Left lung (tissue), 10 donors: ENCODE results near the gene HESX1. TPM values are rescaled to one million over a fixed set of nuclear protein-coding genes. Genes with fewer than 3 reads are reported as not detected.

Experiments
- ATAC-seq: fragments of 200-7000 bp; cut with Tn5 transposase; one replicate; pipeline ENCODE4 v1.9.1; 2020; ENCODE audit warnings: moderate library complexity
- DNase-seq, 4 donors: peaks; one replicate each; pipeline ENCODE4 v3.0.0-alpha.2; 2013 to 2020
- H3K27ac ChIP-seq, 2 donors: fragments of 200-600 bp; sonication (generic) in 1 of 2; one replicate each; pipeline versions ENCODE4 v1.5.0 to v1.8.0; 2020 to 2021
- H3K27me3 ChIP-seq, 2 donors: fragments of 200-600 bp; sonication (generic) in 1 of 2; one replicate each; pipeline versions ENCODE4 v1.5.0 to v1.8.0; 2020 to 2021
- H3K36me3 ChIP-seq, 2 donors: fragments of 200-600 bp; sonication (generic) in 1 of 2; one replicate each; pipeline versions ENCODE4 v1.5.0 to v1.8.0; 2020 to 2021
- H3K4me1 ChIP-seq, 2 donors: fragments of 200-600 bp; one replicate each; pipeline ENCODE4 v1.8.0; 2021
- H3K4me3 ChIP-seq, 2 donors: fragments of 200-600 bp; sonication (generic) in 1 of 2; one replicate each; pipeline versions ENCODE4 v1.5.0 to v1.8.0; 2020 to 2021; ENCODE audit warnings: mild to moderate bottlenecking in 1 of 2
- H3K9me3 ChIP-seq, 2 donors: fragments of 200-600 bp; sonication (generic) in 1 of 2; one replicate each; pipeline versions ENCODE4 v1.5.0 to v1.8.0; 2020 to 2021
- intact Hi-C, 2 donors: fragments of 100-400 bp; cut with DNase I; formaldehyde crosslinking; loops; one replicate each; pipeline versions ENCODE4 v1.11.2 to v1.14.2; 2022
- polyA plus RNA-seq, 6 donors: library from polyadenylated mRNA; unstranded; fragments of 120-200 nt; gene quantifications; one replicate each; pipeline ENCODE4 v1.2.1, GENCODE V29; 2013; ENCODE audit not compliant: insufficient read length in 6 of 6
- total RNA-seq, 2 donors: library from RNA; stranded (reverse); fragmentation: NEBNext Ultra II Directional; extraction: Animal tissue kit (Norgen Biotek cat#: 25700); gene quantifications; one replicate each; pipeline ENCODE4 v1.2.1, GENCODE V29; 2021
- TF ChIP-seq, protein P1 (sequence below), 2 donors: fragments of 200-600 bp; sonication (generic) in 1 of 2; IDR thresholded peaks; one replicate each; pipeline versions ENCODE4 v1.5.0 to v1.8.0; 2021; ENCODE audit warnings: antibody characterized with exemption in 2 of 2
- donor health status: DM: no; HTN: yes; CAD: no.
- donor health status: DM: no; HTN: no; CAD: no.

Gene HESX1
- total and polyA plus RNA-seq, 8 donors, result 0.47 to 4.0 (median 3.3) TPM

- H3K27ac ChIP-seq, result no peak overlapping the region
- peaks cover 0 to 14% of the 10 kb centered on the region in 2 donors for H3K4me1 ChIP-seq
- DNase-seq, result peak in 2 of 4 donors; percentile 36 to 37
- no peak for ATAC-seq
- no peaks in the 10 kb centered on the region for H3K9me3 ChIP-seq
- intact Hi-C loops, result no loop called here
- peaks cover 0 to 84% of the 10 kb centered on the region in 2 donors for H3K27me3 ChIP-seq
- H3K36me3 ChIP-seq, result no peaks in the 10 kb centered on the region
- TF ChIP-seq, protein P1, sequence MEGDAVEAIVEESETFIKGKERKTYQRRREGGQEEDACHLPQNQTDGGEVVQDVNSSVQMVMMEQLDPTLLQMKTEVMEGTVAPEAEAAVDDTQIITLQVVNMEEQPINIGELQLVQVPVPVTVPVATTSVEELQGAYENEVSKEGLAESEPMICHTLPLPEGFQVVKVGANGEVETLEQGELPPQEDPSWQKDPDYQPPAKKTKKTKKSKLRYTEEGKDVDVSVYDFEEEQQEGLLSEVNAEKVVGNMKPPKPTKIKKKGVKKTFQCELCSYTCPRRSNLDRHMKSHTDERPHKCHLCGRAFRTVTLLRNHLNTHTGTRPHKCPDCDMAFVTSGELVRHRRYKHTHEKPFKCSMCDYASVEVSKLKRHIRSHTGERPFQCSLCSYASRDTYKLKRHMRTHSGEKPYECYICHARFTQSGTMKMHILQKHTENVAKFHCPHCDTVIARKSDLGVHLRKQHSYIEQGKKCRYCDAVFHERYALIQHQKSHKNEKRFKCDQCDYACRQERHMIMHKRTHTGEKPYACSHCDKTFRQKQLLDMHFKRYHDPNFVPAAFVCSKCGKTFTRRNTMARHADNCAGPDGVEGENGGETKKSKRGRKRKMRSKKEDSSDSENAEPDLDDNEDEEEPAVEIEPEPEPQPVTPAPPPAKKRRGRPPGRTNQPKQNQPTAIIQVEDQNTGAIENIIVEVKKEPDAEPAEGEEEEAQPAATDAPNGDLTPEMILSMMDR (IDR thresholded peaks at IDR 0.05), result no peak
- H3K4me3 ChIP-seq, result no peak overlapping the region
Observed at GRCh38 chr3:57160765-57161538, 38.8 kb downstream of the HESX1 start.

- Histone ChIP-seq H3K4me1 (peaks cover 0 to 14% of the 10 kb centered on the region in 2 donors), H3K4me3 (no peak overlapping the region), H3K27ac (no peak overlapping the region), H3K27me3 (peaks cover 0 to 81% of the 10 kb centered on the region in 2 donors), H3K36me3 (no peaks in the 10 kb centered on the region), H3K9me3 (no peaks in the 10 kb centered on the region)
- TF ChIP-seq, protein P1 (IDR thresholded peaks at IDR 0.05), result no peak
- ATAC-seq, result no peak
- no peak for DNase-seq
- intact Hi-C loops, result no loop called here
Observed at GRCh38 chr3:57160076-57160764, 39.6 kb downstream of the HESX1 start.

GRCh38 chr3:57158813-57159738, 40.7 kb downstream of the HESX1 start:
- H3K4me1 ChIP-seq, result peaks cover 0 to 4% of the 10 kb centered on the region in 2 donors
- no peak overlapping the region for H3K27ac ChIP-seq
- H3K9me3 ChIP-seq, result no peaks in the 10 kb centered on the region
- DNase-seq (no peak), ATAC-seq (no peak)
- H3K36me3 ChIP-seq, result no peaks in the 10 kb centered on the region
- no peak overlapping the region for H3K4me3 ChIP-seq
- TF ChIP-seq, protein P1 (IDR thresholded peaks at IDR 0.05), result no peak
- intact Hi-C loops, result no loop called here
- peaks cover 0 to 75% of the 10 kb centered on the region in 2 donors for H3K27me3 ChIP-seq

DNA sequence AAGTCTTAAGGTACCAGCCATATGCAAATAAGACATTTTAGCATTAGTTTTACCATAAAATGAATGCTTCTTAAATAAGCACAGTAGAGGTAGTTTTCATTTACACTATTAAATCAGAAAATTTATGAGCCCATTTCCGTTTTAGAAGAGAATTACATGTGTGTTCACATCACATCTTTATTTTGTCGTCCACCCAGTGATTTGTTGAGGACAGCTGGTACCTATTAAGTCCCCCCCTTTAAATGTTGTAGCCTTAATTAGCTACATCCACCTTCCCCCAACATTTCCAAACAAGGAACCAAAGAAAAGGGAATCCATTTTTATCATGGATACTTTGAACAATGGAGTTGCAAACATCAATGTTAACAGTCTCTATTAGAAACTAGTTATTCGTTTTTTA, 41.5 kb downstream of the HESX1 start:
- TF ChIP-seq, protein P1 (IDR thresholded peaks at IDR 0.05), result no peak
- ATAC-seq (no peak), DNase-seq (no peak)
- Histone ChIP-seq H3K27ac (no peak overlapping the region), H3K27me3 (peaks cover 0 to 69% of the 10 kb centered on the region in 2 donors), H3K9me3 (no peaks in the 10 kb centered on the region), H3K36me3 (no peaks in the 10 kb centered on the region), H3K4me1 (no peaks in the 10 kb centered on the region), H3K4me3 (no peak overlapping the region)
- intact Hi-C loops, result no loop called here
